NT2/D1 (cell line): ENCODE results near the gene ALPI.

Experiments used
- DNase-seq: peaks from one replicate; pipeline ENCODE4 v3.0.0-alpha.2; 2011; ENCODE audit warnings: low read depth, low spot score
- H3K27me3 ChIP-seq: 2 replicates; pipeline ENCODE4 v1.6.0; 2011; ENCODE audit warnings: mild to moderate bottlenecking; ENCODE audit not compliant: insufficient read length, insufficient read depth
- H3K36me3 ChIP-seq: 2 replicates; pipeline ENCODE4 v1.6.1; 2011; ENCODE audit warnings: mild to moderate bottlenecking, low read length, mixed read lengths; ENCODE audit not compliant: insufficient read depth, insufficient read length
- H3K4me1 ChIP-seq: 2 replicates; pipeline ENCODE4 v1.5.1; 2011; ENCODE audit not compliant: insufficient read depth, insufficient read length
- H3K4me3 ChIP-seq: 2 replicates; pipeline ENCODE4 v1.5.1; 2011; ENCODE audit warnings: low read depth; ENCODE audit not compliant: insufficient read length
- H3K9ac ChIP-seq: 2 replicates; pipeline ENCODE4 v1.6.0; 2011; ENCODE audit warnings: low read depth; ENCODE audit not compliant: insufficient read length
- H3K9me3 ChIP-seq: 2 replicates; pipeline ENCODE4 v1.5.1; 2011; ENCODE audit warnings: mild to moderate bottlenecking, low read length; ENCODE audit not compliant: insufficient read depth
- SUZ12 ChIP-seq: IDR thresholded peaks from 2 replicates; pipeline ENCODE4 v1.6.1; 2011; ENCODE audit not compliant: insufficient read length, insufficient read depth; ENCODE audit errors: extremely low read depth
- YY1 ChIP-seq: IDR thresholded peaks from 2 replicates; pipeline ENCODE4 v1.6.1; 2011; ENCODE audit not compliant: insufficient read length, insufficient read depth
- ZNF274 ChIP-seq: IDR thresholded peaks from 2 replicates; pipeline ENCODE4 v1.6.1; 2011; ENCODE audit warnings: mild to moderate bottlenecking, low read depth, low read length

The ALPI gene

DNA sequence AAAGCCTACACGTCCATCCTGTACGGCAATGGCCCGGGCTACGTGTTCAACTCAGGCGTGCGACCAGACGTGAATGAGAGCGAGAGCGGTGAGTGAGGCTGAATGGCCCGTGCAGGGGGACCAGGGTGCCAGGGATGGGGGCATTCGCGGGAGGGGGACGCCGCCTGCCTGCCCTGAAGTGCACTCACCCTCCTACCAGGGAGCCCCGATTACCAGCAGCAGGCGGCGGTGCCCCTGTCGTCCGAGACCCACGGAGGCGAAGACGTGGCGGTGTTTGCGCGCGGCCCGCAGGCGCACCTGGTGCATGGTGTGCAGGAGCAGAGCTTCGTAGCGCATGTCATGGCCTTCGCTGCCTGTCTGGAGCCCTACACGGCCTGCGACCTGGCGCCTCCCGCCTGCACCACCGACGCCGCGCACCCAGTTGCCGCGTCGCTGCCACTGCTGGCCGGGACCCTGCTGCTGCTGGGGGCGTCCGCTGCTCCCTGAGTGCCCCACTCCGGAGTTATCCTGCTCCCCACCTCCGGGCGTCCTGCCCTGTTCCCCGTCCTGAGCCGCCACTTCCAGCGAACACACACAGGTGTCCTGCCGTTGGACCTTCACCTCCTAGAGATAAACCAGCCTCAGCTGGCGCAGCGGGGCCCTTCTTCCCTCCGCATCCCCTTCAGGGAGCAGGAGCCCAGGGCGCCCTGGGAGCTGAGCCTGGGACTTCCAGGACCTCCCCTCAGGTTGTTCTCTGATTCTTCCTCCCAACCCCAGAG, 2.9 kb downstream of the ALPI start:
- Histone ChIP-seq H3K36me3 (no peaks in the 10 kb centered on the region), H3K9ac (no peak overlapping the region), H3K4me1 (peaks cover 5% of the 10 kb centered on the region), H3K4me3 (no peak overlapping the region), H3K9me3 (no peaks in the 10 kb centered on the region), H3K27me3 (no peaks in the 10 kb centered on the region)
- DNase-seq: no peak
- TF ChIP-seq YY1 (no peak), SUZ12 (no peak)

DNA sequence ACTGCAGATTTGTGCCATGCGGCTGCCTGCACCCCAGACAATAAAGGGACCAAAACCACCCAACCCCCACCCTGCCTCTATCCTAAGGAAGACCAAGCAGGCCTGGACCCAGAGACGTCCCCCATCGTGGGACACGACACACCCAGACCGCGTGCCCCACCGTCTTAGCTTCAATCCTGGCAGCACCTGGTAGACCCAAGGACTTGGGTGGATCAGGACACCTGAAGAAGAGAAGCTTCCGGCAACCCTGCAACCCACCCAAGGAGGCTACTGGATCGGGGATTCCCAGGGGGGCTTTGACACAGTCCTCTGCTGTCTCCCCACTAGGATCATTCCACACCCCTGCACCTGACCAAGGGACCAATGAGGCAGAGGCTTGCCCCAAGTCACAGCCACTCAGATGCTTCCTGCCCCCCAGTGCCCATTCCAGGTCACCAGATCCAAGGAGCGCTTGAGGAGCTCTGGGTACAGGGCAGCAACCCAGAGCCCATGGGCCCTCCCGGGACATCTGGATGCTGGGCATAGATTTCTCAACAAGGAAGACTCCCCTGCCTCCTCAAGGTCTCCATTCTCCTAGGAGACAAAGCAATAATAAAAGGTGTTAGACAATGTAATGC, 3.6 kb downstream of the ALPI start:
- Histone ChIP-seq H3K36me3 (no peaks in the 10 kb centered on the region), H3K9me3 (no peaks in the 10 kb centered on the region), H3K4me1 (peaks cover 5% of the 10 kb centered on the region), H3K9ac (no peak overlapping the region), H3K4me3 (no peak overlapping the region), H3K27me3 (no peaks in the 10 kb centered on the region)
- no peak for DNase-seq
- no peak for TF ChIP-seq SUZ12
- no peak for TF ChIP-seq ZNF274
- TF ChIP-seq YY1: no peak

DNA sequence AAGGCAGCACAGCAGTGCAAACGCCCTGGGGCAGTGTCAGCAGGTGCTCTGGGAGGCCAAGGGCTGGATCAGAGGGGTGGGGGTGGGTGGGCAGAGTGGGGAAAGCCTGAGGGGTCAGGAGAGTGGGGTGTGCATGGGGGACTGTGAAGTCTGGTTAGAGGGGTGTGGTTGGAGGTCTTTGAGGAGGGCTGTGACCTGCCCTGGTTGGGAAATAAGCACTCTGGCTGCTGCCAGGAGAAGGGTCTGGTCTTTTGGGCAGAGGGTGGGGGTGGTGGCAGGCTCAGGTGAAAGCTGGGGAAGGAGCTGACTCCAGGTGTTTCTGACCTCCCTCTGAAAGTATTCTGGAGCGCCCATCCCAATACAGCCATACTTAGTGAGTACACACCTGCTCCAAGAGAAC, 4.2 kb downstream of the ALPI start:
- no peaks in the 10 kb centered on the region for H3K9me3 ChIP-seq
- no peak for TF ChIP-seq YY1
- no peak for TF ChIP-seq ZNF274
- no peak for TF ChIP-seq SUZ12
- H3K27me3 ChIP-seq: no peaks in the 10 kb centered on the region
- H3K9ac ChIP-seq: no peak overlapping the region
- no peak overlapping the region for H3K4me3 ChIP-seq
- no peak for DNase-seq
- H3K4me1 ChIP-seq: peaks cover 5% of the 10 kb centered on the region
- H3K36me3 ChIP-seq: no peaks in the 10 kb centered on the region

- H3K9me3 ChIP-seq: no peaks in the 10 kb centered on the region
- H3K4me1 ChIP-seq: peaks cover under 1% of the 10 kb centered on the region
- no peaks in the 10 kb centered on the region for H3K27me3 ChIP-seq
- no peaks in the 10 kb centered on the region for H3K36me3 ChIP-seq
- no peak for DNase-seq
- TF ChIP-seq YY1: no peak
- no peak for TF ChIP-seq ZNF274
- TF ChIP-seq SUZ12: no peak
- no peak overlapping the region for H3K4me3 ChIP-seq
- no peak overlapping the region for H3K9ac ChIP-seq
Observed at GRCh38 chr2:232463701-232464543, 8.0 kb downstream of the ALPI start.

- H3K27me3 ChIP-seq: no peaks in the 10 kb centered on the region
- no peak for DNase-seq
- no peak overlapping the region for H3K4me3 ChIP-seq
- no peaks in the 10 kb centered on the region for H3K9me3 ChIP-seq
- TF ChIP-seq YY1: no peak
- H3K9ac ChIP-seq: no peak overlapping the region
- H3K4me1 ChIP-seq: no peaks in the 10 kb centered on the region
- H3K36me3 ChIP-seq: no peaks in the 10 kb centered on the region
Observed at GRCh38 chr2:232464544-232464885, 8.6 kb downstream of the ALPI start.

DNA sequence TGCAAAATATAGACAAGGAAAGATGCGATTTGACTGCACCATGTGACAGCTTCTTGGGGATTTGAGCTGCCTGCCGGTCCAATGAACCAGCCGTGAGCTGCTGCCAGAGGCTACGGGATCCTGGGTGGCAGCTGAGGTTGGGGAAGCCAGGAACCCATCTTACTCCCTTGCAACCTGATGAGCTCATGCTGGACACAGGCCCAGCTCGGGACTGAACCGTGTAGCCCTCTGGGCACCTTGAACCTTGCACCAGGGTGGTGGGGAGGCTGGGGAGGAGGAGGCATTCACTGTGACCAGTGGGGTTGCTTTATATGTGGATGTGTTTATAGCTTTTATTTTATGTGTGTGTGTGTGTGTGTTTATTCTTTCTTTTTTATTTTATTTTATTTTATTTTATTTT, 9.1 kb downstream of the ALPI start:
- H3K4me1 ChIP-seq: no peaks in the 10 kb centered on the region
- no peaks in the 10 kb centered on the region for H3K9me3 ChIP-seq
- TF ChIP-seq ZNF274 (no peak), YY1 (no peak), SUZ12 (no peak)
- no peak for DNase-seq
- H3K9ac ChIP-seq: no peak overlapping the region
- H3K27me3 ChIP-seq: no peaks in the 10 kb centered on the region
- H3K4me3 ChIP-seq: no peak overlapping the region
- H3K36me3 ChIP-seq: no peaks in the 10 kb centered on the region

DNA sequence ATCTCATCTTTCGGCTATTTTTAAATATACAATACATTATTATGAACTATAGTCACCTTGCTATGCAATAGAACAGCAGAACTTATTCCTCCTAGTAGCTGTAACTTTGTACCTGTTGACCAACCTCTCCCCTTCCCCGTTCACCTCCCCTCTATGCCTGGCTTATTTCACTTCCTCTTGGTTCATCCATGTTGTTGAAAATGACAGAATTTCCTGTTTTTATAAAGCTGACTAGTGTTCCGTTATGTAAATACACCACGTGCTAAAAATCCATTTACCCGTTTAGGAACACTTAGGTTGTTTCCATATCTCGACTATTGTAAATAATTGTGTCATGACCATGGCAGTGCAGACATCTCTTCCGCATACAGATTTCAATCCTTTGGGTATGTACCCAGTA, 10.3 kb downstream of the ALPI start:
- Histone ChIP-seq H3K9ac (no peak overlapping the region), H3K9me3 (no peaks in the 10 kb centered on the region), H3K27me3 (no peaks in the 10 kb centered on the region), H3K4me3 (no peak overlapping the region), H3K4me1 (no peaks in the 10 kb centered on the region), H3K36me3 (no peaks in the 10 kb centered on the region)
- DNase-seq: no peak
- TF ChIP-seq ZNF274 (no peak), YY1 (no peak), SUZ12 (no peak)
